ENCODE results near the gene RNF213. TPM values are rescaled to one million over a fixed set of nuclear protein-coding genes. Genes with fewer than 3 reads are reported as not detected.

RNF213 gene
- total and polyA plus RNA-seq, 2 of the 8 experiments (the other 6 are each of a cell fraction or from before 2014, with no cell fraction given) = 33.8 to 62.8 TPM

DNA sequence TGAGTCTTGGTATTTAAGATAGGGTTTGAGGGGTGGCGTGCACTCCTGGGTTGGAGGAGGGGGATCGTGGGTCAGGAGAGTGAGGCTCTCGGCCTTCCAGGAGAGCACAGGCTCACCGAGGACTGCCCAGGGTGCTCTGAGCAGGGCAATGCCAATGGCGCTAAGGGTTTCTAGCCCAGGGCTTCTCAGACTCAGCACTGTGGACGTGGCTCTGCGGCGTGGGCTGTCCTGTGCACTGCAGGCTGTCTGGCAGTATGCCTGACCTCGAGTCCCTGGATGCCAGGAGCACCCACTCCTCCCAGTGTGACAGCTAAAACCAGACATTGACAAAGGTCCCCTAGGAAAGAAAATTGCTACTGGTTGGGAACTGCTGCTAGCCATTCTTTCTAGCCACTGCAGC, 117.1 kb downstream of the RNF213 start (continued):
- TF ChIP-seq, protein P1, sequence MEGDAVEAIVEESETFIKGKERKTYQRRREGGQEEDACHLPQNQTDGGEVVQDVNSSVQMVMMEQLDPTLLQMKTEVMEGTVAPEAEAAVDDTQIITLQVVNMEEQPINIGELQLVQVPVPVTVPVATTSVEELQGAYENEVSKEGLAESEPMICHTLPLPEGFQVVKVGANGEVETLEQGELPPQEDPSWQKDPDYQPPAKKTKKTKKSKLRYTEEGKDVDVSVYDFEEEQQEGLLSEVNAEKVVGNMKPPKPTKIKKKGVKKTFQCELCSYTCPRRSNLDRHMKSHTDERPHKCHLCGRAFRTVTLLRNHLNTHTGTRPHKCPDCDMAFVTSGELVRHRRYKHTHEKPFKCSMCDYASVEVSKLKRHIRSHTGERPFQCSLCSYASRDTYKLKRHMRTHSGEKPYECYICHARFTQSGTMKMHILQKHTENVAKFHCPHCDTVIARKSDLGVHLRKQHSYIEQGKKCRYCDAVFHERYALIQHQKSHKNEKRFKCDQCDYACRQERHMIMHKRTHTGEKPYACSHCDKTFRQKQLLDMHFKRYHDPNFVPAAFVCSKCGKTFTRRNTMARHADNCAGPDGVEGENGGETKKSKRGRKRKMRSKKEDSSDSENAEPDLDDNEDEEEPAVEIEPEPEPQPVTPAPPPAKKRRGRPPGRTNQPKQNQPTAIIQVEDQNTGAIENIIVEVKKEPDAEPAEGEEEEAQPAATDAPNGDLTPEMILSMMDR (IDR thresholded peaks at IDR 0.05; ENCODE audit: control extremely low read depth in 1 of 3, insufficient read depth in 1 of 3, low read depth in 1 of 3, low read length in 3 of 3) = no peak

Measured in H1 (cell line).